DMS 273 (cell line): ENCODE measurements around the gene TMEM214.

ENCODE experiments used
- DNase-seq: peaks from one replicate; lab custom pipeline; 2025; ENCODE audit not compliant: unreplicated experiment; lab: John Stamatoyannopoulos, UW

TMEM214 gene

GRCh38 chr2:27009083-27009482 is 23.7 kb upstream of the TMEM214 start:
- no peak for DNase-seq

DNA sequence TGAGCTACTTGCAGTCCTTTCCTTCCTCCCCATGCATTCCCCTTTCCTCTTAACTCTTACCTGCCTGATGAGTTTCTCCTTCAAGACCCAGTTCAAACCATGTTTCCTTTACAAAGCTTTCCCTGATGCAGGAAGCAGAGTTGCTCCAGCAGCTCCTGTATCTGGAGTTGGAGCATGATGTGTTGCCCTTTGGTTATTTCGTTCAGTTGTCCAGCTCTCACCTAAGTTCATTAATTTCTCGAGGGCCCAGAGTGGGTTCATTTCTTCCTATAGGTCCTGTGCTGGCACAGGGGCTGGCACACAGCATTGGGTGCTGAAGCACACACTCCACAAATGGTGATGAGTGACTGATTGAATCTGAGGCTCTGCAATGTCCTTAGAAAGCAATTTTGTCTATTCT is 23.0 kb upstream of the TMEM214 start:
- no peak for DNase-seq

DNA sequence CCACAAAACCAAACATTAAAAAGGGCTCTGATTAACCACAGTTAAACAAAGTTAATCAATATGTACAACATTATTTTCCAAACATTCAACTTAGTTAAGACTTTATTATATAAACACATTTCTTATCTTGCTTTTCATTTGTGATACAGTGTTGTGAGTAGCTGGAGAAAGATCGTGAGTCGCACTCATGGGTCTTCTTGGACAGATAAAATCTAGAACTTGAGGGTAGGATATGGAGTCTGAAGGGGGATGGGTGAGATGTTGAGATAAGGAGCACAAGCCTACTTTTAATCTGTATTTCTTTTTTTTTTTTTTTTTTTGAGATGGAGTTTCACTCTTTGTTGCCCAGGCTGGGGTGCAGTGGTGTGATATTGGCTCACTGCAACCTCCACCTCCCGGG is 22.6 kb upstream of the TMEM214 start:
- DNase-seq = no peak

- no peak for DNase-seq
These were observed 19.0 kb upstream of the TMEM214 start for GRCh38 chr2:27013738-27014137.

GRCh38 chr2:27014771-27015433 is 17.9 kb upstream of the TMEM214 start:
- DNase-seq = peak; percentile 75

- peak; percentile 95 for DNase-seq
These were observed 15.9 kb upstream of the TMEM214 start for GRCh38 chr2:27016801-27017325.

DNA sequence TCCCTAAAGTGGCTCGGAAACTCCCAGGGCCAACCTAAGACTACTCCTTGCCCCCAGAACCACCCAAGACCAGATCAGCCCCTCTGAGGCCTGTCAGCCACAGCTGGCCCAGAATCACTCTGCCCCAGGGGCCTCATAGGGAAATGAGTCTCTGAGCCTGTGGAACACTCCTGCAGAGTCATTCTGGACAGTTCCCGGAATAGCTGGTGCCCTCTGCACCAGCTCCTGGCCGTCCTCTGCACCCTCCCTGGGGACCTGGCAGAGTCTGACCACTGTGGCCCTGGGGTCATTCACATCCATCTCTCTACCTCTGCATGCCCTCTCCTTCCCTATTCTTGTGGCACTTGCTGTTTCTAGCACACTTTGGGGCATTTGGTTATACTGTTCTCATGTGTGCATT is 14.6 kb upstream of the TMEM214 start:
- DNase-seq = no peak

DNA sequence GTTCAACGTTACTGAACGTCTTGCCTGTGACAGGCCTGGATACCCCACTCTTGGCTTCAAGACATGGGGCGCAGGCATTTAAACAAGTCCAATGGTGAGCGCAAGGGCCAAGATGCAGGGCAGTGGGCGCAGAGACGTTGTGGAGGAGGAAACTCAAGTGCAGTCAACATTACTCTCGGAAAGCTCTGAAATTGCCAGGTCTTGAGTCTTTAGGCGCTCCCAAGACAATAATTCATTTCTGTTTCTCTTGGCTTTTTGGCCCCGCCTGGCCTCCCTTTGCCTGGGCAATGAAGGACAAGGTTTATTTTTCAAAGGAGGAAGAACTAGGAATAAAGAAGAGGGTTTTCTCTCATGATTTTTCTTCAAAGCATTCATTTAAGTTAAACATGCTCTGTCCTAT is 13.3 kb upstream of the TMEM214 start:
- DNase-seq = no peak

DNA sequence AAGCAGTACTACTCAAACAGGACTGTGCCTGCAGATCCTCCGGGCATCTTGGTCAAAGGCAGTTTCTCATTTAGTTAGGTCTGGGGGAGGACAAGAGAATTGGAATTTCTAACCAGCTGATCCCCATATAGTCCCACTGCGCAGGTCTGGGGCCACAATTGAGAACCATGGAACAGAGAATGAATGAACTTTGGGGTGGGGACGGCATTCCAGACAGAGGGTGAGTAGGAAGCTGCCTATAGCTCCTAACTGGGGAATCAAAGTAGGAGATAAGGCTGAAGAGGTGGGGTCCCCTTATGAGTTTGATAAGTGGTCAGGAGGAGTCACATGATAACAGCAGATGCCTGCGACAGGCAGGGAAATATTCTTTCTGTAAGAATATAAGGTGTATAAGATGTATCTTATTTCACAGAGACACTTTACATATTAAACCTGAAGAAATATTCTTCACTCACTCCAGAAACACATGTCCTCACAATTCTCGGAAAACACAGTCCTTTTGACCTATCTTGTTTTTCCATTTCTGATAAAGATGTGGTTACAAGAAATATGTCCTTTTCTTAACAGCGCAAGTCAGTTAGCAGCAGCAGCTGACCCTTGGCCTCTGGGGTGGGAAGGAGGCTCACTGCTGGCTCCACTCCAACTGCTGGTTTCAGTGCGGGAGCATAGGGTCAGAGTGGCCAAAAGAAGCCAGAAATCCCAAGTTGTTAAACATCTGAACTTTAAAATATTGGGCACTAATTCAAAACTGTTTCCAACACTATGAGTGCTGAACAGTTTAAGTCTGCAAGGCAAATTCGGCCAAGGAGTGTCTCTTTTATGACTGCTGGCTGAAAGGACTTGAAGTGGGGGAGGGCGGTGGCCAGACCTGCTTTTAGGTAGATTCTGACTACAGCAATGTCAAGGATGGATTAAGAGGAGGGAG is 12.6 kb upstream of the TMEM214 start:
- no peak for DNase-seq

DNA sequence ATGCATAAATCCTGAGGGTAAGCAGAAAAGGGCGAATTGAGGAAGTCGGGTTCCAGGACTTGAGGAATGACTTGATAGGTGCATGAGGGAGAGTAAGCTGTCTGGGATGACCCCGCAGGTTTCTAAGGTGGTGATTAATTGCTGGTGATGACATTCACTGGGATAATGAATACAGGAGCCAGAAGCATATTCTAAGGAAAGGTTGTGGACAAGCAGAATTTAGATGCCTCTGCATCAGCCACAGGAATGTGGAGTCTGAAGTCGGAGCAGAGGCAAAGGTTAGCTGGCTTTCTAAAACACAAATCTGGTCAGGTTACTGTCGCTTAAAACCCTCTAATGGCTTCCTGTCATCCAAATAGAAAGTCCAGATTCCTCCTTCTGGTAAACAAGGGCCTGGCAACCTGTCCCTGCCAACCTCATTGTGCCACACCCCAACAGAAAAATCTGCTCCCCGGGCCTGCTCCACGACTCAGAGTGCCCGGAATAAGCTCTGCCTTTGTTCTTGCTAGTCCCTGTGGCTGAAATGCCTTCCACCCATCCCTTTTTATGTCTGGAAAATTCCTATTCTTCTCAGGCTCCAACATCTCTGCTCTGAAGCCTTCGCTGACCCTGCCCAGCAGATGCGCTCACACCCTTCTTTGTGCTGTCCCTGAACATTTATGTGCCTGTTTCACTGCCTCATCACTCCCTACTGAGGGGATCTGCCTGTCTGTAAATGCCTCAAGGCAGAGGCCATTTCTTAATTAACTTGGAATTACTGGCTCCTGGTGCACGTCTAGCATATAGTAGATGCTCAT is 11.3 kb upstream of the TMEM214 start:
- no peak for DNase-seq

DNA sequence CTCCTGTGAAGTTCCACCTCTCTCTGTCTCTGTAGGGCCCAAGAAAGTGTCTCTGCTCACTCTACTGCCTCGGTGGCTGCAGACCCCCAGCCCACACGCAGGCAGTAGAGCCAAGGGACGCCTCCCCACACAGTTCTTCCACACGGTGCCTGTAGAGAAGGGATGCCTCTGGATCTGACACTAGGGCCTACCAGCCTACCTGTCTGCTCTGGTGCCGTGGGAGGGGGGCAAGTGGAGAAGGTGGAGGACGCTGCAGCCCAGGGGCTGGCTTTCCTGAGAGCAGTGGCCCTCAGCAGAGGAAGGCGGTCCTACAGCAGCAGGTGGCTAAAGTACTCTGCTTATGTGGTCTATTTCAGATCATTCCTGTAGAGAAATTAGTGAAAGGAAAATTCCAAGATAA is 9.0 kb upstream of the TMEM214 start:
- no peak for DNase-seq

DNA sequence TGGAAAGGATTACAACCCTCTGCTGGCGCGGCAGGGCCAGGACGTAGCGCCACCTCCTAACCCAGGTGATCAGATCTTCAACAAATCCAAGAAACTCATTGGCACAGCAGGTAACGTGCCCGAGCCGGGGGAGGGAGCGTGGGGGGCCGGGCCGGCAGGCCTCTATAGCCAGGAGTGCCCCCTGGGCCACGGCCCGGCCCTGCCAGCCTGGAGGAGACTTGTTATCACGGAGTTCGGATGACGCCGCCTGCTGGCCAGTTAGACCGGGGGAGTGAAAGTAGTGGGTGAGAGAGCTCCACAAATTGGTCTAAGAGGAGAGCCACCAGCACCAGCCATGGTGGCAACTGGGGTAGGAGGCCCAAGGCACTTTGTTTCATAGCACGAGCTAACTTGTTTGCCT is 8.6 kb upstream of the TMEM214 start:
- DNase-seq = peak; percentile 33

GRCh38 chr2:27024812-27025211 is 8.0 kb upstream of the TMEM214 start:
- DNase-seq = peak; percentile 22

DNA sequence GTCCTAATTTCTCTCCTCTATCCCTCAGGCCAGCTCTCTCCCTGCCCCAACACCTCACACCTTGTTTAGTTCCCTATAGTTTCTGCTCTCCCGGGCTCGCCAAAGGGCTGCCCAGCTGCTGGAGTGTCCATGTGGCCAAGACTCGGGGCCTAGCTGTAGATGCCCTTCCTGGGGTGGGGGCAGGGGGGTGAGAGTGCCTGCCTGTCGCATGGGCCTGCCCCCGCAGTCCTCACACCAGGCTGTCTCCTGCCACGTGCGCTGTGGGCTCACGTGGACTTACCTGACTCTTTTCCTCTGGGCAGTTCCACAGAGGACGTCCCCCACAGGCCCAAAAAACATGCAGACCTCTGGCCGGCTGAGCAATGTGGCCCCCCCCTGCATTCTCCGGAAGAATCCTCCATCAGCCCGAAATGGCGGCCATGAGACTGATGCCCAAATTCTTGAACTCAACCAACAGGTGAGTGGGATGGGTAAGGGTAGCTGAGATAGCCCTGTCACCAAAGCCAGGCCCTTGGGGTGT is 7.4 kb upstream of the TMEM214 start:
- DNase-seq = no peak

- no peak for DNase-seq
These were observed 6.6 kb upstream of the TMEM214 start for GRCh38 chr2:27025861-27026851.

GRCh38 chr2:27027211-27027651 is 5.5 kb upstream of the TMEM214 start:
- no peak for DNase-seq

DNA sequence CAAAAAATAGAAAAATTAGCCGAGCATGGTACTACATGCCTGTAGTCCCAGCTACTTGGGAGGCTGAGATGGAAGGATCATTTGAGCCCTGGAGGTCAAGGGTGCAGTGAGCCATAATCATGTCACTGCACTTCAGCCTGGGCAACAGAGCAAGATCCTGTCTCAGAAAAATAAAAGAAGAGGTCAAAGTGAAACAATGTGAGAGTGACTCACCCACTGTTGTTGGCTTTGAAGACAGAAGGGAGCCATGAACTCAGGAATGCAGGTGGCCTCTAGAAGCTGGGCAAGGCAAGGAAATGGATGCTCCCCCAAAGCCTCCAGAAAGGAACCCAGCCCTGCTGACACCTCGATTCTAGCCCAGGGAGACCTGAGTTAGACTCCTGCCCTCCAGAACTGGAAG is 3.7 kb upstream of the TMEM214 start:
- DNase-seq = no peak

DNA sequence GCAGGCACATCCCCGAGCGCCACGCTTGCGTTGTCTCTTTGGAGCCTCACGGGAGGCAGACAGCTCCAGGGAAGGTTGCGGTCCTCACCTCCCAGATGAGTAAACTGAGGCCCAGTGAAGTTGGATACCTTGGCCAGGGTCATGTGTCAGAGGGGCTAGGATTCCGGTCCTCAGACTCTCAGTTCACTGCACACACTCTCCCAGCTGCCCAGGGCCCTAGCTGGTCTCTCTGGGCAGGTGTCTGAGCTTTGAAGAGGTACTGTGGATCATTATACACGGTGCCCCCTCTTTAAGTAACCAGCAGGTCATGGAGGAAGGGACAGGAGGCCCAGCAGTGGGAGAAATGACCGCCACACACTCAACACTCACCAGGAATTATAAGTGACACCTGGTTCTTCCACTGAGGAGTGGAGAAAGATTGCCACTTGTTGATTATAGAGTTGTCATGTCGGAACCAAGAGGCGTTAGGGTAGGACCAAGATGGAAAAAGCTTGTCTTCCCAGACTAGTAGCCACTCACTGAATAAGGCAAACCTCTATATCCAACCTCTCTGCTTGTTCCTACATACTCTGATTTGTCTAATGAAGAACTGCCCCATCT is 588 bp downstream of the TMEM214 start:
- DNase-seq = no peak

DNA sequence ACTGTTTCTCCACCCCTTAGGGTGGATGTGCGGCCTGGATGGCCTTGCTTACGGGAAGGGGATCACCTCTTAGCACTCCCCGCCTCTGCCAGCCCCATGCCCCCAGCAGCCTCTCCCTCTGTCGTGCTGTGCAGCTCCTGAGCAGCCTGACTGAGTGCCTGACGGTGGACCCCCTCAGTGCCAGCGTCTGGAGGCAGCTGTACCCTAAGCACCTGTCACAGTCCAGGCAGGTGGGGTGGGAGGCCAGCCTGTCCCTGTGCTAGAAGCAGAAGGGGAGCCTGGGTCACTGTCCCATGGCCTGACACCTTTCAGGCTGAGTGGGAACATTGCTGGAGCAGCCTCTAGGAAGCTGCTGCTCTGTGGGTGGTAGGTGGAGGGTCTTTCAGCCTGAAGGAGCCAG is 5.2 kb downstream of the TMEM214 start:
- no peak for DNase-seq
